ENCODE data around the gene BABAM2.

DNA sequence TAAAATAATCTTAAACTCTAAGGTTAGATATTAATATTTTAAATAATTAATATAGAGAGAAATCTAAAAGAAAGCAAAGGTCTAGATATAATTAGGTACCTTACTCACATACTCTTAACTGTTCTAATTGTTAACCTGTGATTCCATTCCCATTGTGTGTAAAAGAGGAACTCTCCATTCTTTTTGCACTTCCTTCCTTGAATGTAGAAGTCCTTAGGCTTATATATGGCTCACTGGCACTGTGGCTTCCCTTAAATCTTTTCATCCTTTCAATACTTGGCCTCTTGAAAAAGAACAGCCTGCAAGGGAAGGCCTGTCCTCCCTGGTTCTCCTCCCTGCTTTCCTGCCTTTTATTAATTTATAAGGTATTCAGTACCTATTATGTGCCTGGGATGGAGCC is 319.3 kb downstream of the BABAM2 start:
- TF ChIP-seq EZH2phosphoT487 (IDR thresholded peaks at IDR 0.05; ENCODE audit: insufficient read depth, low read depth) = no peak
- TF ChIP-seq EZH2 (IDR thresholded peaks at IDR 0.05; ENCODE audit: insufficient read depth, poor library complexity, severe bottlenecking) = no peak
